ENCODE measurements around the gene EIF1.

DNA sequence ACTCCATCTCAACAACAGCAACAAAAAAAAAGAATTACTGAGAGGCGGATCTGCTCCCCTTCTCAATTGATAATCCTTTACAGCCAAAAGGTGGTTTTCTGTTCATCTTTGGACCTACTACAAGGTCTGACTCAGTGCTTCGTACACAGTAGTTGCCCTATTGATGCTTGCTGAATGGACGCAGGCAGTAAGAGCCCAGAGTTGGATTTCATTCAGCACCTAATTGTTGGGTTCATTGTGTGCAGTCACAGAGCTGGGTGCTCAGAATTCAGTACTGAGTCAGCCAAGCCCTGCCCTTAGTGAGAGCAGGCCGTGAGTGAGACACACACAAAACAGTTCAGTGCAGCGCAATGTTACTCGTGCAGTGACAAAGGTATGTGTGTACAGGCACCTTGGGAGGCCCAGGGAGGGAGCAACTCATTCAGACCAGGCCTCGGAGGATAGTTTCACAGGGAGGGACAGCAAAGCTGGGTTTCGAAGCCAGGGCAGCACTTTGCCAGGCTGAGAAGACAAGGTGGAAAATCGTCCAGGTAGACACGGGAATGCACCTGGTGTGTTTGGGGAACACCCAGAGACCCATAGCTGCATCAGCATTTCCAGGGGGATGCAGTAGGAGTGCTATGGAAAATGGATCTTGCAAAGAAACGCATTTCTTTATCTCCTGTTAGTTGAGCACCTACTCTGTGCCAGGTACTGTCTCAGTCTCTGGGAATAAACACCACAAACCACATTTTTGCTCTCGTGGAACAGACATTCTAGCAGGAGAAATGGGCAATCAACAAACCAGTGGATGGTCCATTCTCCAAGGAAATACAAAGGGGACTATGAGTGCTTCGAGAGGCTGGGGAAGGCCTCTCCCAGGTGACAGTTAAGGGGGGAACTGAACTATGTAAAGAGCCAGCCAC, 46.2 kb upstream of the EIF1 start:
- TF ChIP-seq, protein P1, sequence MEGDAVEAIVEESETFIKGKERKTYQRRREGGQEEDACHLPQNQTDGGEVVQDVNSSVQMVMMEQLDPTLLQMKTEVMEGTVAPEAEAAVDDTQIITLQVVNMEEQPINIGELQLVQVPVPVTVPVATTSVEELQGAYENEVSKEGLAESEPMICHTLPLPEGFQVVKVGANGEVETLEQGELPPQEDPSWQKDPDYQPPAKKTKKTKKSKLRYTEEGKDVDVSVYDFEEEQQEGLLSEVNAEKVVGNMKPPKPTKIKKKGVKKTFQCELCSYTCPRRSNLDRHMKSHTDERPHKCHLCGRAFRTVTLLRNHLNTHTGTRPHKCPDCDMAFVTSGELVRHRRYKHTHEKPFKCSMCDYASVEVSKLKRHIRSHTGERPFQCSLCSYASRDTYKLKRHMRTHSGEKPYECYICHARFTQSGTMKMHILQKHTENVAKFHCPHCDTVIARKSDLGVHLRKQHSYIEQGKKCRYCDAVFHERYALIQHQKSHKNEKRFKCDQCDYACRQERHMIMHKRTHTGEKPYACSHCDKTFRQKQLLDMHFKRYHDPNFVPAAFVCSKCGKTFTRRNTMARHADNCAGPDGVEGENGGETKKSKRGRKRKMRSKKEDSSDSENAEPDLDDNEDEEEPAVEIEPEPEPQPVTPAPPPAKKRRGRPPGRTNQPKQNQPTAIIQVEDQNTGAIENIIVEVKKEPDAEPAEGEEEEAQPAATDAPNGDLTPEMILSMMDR (IDR thresholded peaks at IDR 0.05): no peak
- no peak for TF ChIP-seq POLR2A (IDR thresholded peaks at IDR 0.05)

All from lower leg skin (tissue), 3 donors.